ENCODE results near the gene CACNG1.

GRCh38 chr17:67019809-67020208, 24.5 kb upstream of the CACNG1 start:
- no peak for TF ChIP-seq POLR2A (IDR thresholded peaks at IDR 0.05)
- no peak for TF ChIP-seq CTCF (IDR thresholded peaks at IDR 0.05)

All from testis (tissue), 2 donors.